Stimulated activated CD4-positive, alpha-beta T cell treated with anti-CD3 and anti-CD28 coated beads, Interleukin-1b, Interleukin-23, amount 100 ng/mL, for 1 hour (primary cell): Measurements from ENCODE around the gene PIGH.
"Not testable (repeated sequence)": the region's sequence is repeated elsewhere in the genome, so short reads cannot be mapped to it uniquely, and the experiment has no call there.

Experiments used
- DNase-seq, 2 donors: peaks; one replicate each; pipeline ENCODE4 v3.0.0-alpha.2; 2020; ENCODE audit warnings: low read depth in 2 of 2

Gene PIGH

DNA sequence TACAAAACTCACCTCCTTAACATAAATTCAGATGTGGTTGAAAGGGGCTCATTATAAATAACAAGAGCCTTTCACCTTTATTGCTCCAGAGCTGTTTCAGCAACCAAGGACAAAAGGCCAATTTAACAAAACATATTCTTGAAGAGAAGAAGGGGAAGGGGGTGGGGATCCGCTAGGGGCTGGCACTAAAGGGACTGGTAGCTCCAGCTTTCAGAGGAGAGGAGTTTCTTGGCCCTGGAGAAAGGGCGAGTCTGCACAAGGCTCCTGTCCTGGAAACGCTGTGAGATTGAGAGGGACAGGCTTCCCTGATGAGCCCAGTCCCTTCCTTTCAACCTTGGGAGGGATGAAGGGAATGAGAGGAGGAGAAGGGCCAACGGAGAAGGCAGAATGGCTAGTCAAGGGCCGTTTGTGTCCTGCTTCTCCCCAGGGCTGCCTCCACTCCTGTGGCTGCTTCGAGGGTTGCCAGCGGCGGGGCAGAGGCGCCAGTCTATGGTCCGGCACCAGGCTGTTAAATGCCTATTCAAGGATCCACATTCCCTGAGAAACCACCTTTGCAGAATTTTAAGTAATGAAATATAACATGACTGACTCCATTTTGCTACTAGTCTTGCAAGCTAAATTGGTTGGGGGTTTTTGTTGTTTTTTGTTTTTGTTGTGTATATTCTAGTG is 9.7 kb upstream of the PIGH start:
- no peak for DNase-seq

DNA sequence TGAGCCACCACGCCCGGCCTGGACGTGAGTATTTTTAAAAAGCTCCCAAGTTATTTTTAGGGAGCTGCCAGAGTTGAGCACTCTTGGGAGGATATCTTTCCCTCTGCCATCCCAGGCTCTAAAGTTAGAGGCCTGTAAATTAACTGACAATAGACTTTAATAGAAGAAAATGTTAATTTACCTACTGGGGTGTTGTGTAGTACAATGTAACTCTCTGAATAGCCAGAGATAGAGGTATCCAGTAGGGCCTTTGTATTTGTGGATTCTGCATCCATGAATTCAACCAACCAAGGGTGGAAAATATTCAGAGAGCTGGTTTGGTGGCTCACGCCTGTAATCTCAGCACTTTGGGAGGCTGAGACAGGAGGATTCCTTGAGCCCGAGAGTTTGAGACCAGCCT is 7.6 kb upstream of the PIGH start:
- no peak for DNase-seq

DNA sequence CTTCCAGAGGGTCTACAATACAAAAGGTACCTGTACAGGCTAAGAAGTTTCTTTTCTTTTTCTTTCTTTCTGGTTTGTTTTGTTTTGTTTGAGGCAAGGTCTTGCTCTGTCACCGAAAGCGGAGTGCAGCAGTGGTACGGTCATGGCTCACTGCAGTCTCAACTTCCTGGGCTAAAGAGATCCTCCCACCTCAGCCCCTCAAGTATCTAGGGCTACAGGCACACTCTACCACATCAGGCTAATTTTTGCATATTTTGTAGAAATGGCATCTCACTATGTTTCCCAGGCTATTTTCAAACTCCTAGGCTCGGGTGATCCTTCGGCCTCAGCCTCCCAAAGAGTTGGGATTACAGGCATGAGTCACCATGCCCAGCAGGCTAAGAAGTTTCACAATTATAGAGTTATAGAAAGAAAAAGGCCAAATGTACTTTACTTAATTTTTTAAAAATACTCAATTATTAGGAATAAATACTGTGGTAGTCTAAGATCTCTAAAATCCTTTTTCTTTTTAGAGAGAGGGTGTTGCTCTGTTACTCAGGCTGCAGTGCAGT is 3.0 kb upstream of the PIGH start:
- no peak for DNase-seq

DNA sequence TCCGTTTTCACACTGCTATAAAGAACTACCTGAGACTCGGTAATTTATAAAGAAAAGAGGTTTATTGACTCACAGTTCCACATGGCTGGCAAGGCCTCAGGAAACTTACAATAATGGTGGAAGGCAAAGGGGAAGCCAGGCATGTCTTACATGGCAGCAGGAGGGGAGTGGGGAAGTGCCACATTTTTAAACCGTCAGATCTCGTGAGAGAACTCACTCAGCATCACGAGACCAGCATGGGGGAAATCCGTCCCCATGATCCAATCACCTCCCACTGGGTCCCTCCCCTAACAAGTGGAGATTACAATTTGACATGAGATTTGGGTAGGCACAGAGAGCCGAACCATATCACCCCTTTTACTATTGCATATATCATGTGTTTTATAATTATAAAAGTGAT is 2.0 kb upstream of the PIGH start:
- no peak for DNase-seq

DNA sequence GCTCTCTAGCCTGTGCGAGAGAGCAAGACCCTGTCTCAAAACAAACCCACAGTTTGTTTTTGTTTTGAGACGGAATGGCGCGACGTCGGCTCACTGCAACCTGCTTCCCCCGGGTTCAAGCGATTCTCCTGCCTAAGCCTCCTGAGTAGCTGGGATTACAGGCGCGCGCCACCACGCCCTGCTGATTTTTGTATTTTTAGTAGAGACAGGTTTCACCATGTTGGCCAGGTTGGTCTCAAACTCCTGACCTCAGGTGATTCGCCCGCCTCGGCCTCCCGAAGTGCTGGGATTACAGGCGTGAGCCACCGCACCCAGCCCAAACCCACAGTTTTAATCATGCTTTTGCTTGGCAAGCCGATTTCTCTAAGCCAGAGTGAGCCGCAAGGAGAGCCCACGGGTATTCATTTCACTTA is 500 bp upstream of the PIGH start:
- not testable (repeated sequence) for DNase-seq

DNA sequence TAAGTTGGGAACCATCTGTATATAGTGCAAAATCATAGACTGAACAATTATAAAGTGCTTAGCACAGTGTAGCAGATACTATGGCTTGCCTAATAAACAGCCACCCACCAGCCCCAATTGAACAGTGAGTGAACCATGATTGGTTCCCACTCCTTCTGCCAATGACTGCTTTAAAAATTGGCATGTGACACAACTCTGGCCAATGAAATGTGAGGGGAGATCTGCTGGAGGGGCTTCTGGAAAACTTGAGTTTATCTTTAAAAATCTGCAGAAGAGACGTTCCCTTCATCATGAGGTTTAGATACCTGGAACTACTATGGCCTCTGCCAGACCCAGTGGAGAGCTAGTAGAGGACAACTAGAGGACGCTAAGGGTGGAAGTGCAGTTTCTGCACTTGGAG is 4.7 kb downstream of the PIGH start:
- no peak for DNase-seq

DNA sequence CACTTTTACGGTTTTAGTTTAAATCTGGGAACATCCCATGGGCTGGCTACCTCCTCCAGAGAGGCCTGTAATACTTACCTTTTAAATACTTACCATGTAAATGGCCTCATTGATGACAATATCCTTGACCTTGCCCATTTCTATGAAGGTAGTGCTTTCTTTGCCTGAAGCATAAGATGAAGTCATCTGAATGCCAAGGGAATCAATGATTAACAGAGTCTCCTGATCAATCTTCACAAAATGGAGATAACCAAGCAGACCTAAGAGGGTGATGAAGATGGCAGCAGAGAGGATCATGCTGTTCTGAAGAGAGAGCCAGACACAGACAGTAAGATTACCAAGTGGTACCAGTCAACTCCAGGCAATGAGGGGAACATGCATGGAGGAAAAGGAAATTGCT is 6.4 kb downstream of the PIGH start:
- not testable (repeated sequence) for DNase-seq

DNA sequence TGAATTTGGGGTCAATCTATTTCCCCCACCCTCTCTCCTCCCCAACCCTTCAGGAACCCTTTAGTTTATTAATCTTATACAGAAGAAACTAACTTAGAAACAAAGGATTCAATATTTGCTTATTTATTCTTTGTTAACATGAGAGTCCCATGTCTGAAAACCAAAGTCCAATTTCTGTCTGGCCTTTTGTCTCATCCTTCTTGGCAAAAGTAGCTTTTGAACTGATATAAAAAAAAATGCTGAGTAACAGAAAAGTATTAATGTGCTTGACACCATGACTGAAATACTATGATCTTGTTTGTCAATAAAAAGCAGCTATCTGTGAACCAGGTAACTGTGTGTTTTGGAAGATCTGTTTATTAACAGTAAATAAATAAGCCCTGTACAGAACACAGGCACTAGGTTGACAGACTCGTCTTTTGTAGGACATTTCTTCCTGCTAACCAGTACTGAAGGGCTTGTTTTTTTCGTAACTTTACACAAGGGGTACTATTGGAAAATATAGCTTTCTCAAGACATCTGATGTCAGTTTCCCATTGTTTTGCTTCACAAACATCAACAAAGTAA is 10.8 kb downstream of the PIGH start:
- no peak for DNase-seq

DNA sequence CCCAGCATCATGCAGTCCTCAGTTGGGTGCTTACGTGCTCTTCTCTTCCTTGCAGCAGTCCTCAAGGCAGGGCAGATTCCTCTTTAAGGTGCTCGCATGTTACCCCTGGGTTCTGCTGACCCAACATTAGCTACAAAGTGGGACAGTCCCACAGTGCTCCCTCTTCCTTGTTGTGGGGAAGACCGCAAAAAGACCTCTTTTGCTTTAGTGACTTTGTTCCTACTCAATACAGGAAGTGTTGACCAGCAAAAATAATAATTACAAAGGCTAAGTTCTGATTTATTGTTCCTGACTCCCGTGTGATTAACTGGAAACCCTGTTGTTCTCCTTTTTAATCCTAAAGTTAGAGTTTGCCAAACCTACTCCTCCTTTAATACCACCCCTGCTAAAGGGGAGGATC is 13.7 kb downstream of the PIGH start:
- no peak for DNase-seq

DNA sequence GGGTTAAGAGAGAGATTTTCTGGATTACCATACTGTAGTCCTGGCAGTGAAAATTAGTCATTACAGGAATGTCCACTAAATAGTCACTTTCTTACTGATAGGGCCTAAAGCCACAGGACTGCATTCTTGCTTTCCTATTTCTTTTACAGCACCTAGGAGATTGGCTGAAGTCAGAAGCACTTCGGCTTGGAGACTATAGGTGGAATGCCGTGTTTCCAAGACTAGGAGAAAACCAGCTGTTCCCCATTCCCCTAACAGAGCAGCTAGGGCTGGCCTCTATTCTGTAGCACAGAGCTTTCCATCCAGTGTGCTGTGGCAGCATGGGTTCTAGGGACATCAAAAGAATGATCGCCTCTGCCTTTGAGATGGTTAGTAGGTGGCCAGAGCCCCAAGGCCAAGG is 15.1 kb downstream of the PIGH start:
- no peak for DNase-seq

DNA sequence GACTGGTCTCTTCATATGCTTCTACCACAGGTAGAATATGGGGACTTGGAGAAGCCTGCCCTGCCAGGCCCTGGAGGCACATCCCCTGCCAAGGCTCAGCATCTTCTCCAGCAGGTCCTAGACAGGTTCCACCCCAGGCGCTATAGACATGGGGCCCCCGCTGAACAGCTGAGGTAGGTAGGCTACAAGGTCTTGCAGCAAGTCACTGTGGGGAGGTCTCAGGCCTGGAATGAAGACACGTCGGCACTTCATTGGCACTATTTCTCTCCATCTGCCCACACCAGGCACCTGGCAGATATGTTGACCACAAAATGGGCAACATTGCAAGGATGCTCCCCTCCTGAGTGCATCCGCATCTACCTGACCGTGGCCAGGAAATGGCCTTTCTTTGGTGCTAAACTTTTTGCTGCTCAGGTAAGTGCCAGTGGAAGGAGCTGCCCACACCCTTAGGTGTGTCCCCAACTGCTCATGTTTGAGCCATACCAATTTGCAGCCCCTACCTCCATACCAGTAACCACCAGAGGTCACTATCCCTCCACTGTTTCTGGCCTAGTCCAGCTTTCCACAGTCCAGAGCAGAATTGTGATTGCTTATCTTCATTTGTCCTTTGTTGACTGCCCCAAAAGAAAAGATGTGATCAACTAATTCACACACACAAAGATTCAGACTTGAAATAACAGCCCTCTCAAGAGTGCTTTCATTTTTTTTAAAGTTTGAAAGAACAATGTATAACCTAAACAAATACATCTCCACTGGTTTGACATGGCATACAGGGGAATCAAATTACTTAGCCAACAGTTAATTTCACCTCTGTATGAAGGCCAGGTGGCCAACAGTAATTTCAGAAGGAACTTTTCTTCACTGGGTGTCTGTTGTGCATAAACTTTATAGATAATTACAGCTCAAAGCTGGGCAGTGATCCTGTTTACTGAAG is 16.1 kb downstream of the PIGH start:
- no peak for DNase-seq

DNA sequence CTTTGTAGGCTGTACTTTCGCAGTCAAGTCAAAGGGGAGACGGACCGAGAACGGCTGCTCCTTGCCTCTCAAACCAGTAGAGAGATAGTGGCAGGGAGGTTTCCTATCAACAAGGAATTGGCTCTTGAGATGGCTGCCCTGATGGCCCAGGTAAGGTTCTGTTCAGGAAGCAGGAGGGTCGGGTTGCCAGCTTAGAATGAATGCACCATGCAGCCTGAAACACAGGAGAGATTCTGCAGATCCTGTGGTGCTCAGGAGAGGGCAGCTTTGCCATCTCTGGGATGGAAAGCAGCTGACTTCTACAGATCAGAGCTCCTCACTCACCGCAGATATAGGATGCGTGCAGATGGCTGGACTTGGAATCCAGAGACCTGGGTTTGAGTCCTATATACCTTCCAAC is 18.0 kb downstream of the PIGH start:
- no peak for DNase-seq

DNA sequence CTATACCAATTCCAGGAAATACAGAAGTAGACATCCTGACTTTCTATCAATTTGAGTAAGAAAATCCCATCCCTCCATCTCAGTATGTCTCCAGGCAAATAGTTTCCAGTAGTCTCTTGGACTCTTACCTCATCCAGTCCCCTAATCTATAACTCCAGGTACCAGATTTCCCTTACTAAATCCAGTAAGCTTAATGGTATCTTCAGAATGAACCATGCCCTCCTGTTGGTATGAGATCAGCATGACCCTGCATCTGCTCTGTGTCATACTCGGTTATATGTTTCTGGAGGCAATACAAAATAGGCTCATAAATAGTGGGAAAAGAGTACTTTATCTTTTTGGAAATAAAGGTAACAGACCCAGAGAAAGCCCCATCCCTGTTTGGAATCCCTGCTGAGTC is 18.4 kb downstream of the PIGH start:
- no peak for DNase-seq

DNA sequence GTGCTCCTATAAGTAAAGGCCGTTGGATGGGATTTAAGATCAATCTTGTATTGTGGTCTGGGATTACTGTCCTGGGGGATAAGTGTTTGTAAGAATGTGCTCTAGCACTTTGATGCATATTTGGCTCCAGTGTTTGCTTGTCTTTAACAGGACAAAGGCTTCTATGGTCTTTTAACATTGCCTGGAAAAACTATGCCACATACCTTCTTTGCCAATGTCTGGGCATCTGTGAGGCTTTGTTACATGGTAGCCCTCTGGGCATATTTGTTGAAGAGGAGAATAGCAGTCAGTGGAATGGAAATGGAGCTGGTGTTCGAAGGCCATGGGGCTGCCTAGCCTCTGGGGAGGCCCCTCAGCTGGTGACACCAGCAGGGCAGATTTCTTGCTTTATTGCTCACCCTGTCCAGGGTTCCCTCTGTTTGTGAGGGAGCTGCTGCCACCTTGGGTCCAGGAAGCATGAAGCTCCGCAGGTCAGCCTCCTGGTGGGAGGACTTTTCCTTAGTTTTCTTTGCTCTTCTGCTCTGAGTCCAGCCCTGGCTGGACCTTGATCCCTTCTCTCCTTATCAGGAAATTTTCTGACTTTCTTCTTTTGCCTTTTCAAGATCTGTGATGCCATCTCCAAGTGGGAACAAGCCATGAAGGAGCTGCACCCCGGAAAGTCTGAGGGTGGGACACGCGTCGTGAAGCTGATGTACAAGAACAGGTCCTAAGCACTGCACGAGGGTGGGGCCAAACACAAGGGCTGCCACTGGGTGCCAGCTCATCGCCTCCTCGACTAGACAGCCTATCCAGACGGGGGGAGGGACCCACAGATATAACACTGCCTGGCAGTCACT is 19.5 kb downstream of the PIGH start:
- no peak for DNase-seq

DNA sequence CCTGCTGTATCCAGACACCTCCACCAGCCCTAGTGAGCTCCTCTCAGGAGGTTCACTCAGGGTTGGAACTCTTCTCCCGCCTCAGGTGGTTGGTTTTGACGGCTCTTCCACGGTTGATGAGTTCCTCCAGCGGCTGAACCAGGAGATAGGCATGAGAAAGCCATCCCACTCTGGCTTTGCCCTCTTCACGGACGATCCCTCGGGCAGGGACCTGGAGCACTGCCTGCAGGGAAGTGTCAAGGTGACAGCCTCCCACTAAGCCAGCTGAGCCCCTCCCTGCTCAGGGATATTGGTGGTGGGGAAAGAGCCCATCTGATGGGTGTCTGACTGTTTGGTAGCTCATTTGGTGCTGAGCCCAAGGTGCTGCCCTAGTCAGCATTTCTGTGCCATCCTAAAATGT is 20.4 kb downstream of the PIGH start:
- DNase-seq: no peak

DNA sequence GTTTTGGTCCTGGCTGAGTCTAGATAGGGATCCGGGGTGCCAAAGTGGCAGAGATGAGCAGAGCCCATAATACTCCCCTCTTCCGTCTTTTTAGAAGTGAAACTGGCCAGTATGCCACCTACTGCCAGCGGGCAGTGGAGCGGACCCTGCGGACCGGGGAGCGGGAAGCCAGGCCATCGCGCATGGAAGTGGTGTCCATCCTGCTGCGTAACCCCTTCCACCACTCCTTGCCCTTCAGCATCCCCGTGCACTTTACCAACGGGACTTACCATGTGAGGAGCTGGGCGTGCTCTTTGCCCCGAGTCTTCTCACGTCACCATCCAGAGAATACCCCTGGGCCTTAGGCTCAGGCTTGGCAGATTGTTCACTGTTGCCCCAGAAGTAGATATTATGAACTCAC is 21.0 kb downstream of the PIGH start:
- DNase-seq: no peak

DNA sequence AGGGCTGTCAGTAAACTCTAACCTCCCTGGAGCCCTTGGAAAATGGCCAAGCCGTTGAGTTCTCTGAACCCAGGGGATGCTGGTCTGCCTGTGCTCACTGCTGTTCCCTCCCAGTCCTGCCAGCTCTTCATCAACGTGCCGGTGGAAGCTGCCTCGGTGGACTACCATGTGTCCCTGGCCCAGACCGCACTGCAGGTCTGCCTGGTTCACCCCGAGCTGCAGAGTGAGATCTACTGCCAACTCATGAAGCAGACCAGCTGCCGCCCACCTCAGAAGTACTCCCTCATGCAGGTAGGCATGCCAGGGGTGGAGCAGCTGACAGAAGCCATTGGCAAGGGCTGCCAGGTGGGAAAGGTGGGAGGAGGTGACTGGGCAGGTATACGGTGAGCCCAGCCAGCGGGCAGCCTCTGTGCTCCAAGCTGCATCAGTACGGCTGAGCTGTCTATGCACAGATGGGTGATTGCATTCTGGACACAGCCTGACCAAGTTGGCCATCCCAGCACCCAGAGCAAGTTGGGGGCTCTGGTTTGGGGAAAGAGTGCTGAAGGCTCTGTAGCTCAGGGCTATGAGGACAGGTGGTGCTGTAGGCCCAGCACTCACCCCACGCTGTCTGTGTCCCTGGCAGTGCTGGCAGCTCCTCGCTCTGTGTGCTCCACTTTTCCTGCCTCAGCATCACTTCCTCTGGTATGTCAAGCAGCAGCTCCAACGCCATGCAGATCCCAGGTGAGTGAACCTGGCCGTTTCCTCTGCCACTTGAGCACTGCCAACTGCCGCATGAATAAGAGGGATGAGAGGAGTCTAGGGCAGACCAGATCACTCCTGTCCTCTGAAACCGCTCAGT is 21.9 kb downstream of the PIGH start:
- no peak for DNase-seq

DNA sequence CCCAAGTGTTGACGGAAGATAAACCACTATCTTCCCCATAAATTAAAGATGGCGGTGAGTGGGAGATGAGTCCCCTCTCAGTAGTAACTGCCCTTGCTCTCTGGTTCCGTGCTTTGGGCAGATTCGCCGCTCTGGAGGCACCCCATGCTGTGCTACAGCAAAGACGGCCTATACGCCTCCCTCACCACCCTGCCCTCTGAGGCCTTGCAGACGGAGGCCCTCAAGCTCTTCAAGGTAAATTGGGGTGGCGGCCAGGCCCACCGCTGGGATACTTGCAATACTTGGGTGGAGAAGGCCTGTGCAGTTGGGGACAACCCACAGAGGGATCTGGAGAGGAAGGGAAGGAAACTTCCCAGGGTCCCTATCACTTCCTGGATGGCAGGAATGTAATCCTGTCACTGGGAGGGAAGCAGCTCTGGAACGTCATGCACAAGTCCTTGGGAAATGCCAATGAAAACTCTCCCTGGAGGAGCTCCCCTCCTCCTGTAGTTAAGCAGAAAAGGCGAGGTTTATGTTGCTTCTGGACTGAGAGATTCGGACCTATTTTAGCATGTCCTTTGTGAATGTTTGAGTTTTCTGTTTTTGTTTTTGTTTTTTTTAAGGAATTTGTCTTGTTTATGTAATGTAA is 22.8 kb downstream of the PIGH start:
- no peak for DNase-seq

DNA sequence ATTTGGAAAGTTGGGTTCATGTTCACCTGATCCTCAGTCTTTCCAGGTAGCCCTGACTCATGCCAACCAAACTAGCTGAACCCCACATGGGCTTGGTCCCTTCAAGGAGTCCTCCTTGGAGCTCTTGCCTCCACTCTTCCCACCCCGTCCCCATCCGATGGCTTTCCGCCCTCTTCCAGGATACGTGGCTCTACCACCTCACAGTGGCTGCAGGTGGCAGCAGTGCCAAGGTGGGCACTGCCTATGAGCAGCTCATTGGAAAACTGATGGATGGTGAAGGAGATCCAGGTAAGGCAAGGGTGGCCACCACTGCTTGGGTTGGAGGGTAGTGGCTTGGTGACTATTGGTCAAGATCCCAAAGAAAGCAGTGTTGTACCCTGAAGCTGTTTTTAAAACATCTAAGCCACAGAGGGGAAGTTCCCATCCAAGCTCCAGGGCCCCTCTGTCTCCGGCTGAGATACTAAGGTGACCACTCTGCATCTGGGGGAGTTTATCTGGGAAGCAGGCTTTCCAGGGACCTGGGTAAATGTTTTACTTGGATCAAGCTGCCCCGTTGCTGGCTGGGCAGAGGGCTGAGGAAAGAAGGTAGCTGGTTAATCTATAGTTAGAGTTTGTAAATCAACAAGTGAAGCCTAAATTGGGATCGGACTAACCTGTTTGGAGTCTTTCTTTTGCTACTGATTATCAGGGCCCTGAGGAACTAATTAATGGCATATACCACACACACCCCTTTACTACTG is 23.7 kb downstream of the PIGH start:
- DNase-seq: no peak

DNA sequence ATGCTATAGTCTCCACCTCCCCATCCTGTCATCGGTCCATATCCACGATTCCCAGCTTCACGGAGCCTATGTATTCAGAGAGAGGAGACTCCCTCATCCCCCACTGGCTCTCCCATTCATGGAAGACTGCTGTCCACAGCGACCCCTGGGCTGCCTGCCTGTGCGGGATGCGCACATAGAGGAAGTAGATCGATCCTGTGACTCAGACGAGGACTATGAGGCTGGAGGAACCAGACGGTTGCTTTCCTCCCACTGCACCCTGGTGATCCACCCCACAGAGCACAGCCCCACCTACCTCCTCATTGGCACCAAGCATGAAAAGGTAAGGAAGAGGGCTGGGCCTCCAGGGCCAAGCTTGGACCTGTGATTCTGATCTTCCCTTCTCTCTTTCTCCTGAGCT is 24.4 kb downstream of the PIGH start:
- no peak for DNase-seq
